Activated CD4-positive, CD25-positive, alpha-beta regulatory T cell treated with anti-CD3 and anti-CD28 coated beads, Interleukin-2, amount 50 U/mL, for 72 hours (primary cell): ENCODE data around the gene MAPK4.
"Not testable (repeated sequence)": the region's sequence is repeated elsewhere in the genome, so short reads cannot be mapped to it uniquely, and the experiment has no call there.

Experiments
- DNase-seq: peaks from one replicate; pipeline ENCODE4 v3.0.0; 2021

MAPK4 gene

DNA sequence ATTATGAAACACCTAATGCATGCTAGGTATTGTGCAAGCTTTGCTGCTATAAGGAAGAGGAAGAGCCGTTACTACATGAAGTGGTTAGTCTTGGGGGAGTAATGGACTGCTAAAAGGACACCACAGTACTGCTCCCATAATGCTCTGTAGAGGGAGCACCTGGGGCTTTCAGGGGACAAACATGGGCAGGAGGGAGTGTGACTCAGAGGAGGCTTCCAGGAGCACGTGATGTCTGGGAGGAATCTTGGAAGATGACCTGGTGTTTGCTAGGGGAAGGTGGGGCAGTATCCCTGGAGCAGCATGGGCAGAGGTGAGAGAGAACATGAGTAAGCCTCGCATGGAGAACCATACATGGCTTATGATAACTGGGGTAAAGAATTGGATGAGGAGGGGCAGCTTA is 18.8 kb downstream of the MAPK4 start:
- DNase-seq, result no peak

- DNase-seq, result no peak
Observed at GRCh38 chr18:50579061-50579774, 19.3 kb downstream of the MAPK4 start.

DNA sequence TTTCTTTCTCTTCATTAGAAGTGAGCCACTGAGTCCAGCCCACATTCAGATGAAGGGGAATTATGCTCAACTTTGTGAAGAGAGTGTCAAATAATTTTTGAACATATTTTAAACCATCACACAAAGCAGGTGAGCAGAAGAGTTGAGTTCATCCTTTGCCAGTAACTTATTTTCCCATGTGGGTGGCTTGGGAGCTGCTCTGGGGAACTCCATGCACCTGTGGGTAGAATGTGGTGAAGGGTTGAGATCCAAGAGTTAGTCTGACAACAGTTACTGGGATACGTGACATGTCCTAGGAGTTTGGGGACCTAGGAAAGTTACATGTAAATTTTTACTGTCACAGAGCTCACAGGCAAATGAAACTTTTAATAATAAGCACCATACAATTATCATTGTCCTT is 21.6 kb downstream of the MAPK4 start:
- no peak for DNase-seq

DNA sequence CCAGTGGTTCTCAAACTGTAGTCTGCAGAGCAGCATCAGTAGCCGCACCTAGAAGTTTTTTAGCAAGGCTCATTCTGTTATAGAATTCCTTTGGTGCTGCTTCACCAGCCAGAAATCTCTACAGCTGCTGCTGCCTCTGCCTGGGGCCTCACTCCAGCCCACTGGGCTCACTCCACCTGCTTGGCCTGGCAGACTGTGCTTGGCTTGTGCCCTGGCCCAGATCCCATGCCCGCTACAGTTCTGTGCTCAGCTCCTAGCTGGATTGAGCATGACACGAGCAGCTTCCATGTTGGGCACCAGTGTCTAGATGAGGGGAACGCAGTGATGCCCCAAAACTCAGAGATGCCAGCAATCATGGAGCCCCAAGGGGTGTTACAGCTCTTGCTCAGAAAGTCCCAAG is 22.6 kb downstream of the MAPK4 start:
- DNase-seq, result no peak

DNA sequence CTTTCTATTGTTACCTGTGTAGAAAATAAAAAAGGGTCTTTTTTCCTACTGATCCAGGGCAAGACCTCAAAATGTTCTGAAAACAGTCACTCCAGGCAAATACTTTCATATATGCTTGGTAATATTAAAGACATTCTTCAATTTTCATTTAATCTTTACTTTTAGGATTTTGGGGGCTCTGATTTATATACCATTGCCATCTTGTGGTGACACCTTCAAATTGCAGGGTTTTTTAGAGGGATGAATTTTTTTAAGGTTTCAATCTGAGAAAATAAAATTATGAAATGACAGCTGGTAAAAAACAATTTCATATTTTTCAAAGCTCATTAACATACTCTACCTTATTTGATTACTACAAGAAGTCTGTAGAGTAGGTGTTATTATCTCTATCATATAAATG is 26.8 kb downstream of the MAPK4 start:
- no peak for DNase-seq

DNA sequence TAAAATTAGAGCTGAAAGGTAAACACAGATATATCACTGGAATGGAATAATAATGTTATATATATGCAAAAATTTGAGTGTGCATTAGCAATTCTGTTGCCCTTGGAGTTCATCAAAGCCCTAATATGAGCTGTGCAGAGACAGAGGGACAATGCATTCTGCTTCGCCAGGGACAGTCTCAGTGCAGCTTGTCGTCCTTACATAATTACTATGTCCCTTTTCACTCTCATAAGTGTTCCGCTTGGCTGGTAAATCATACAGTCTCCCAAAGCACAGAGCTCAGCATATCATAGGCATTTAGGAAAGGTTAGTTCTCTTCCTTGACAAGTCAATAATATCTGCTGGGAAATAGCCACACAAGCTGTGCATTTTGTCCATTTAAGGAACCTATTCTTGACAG is 30.7 kb downstream of the MAPK4 start:
- no peak for DNase-seq

DNA sequence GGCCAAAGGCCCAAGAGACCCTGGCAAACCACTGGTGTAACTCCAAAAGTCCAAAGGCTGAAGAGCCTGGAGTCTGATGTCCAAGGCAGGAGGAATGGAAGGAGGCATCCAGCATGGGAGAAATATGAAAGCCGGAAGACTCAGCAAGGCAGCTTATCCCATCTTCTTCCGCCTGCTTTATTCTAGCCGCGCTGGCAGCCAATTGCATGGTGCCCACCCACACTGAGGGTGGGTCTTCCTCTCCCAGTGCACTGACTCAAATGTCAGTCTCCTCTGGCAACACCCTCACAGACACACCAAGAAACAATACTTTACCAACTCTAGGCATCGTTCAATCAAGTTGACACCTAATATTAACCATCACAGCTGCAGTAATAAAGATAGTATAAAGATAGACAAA is 34.1 kb downstream of the MAPK4 start:
- DNase-seq, result no peak

DNA sequence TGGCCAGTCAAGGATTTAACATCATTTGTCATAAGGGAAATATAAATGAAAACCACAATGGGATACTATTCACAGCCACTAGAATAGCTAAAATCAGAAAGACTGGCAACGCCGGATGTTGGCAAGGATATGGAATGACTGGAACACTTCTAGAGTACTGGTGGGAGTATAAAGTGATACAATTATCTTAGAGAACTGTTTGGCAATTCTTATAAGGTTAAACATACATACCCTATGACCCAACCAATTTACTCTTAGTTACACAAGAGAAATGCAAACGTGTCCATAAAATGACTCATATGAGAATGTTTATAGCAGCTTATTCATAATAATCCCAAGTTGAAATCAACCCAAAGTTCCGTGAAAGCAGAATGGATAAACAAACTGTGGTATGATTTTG is 35.1 kb downstream of the MAPK4 start:
- no peak for DNase-seq

GRCh38 chr18:50602466-50602865 is 42.6 kb downstream of the MAPK4 start:
- DNase-seq, result no peak

DNA sequence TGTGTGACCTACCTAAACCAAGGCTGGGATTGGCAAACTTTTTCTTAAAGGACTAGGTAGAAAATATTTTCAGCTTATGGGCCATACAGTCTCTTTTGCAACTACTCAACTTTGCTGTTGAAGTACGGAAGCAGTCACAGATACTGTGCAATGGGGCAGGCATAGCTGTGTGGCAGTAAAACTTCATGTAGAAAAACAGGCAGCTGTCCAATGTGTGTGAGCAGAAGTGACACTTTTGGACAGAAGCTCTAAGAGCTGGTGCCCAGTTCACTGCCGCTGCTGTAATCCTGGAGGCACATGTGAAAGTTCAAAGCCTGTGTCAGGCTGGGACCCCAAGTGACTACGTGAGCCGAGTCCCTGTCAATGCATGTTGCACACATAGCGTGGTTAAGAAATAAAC is 46.7 kb downstream of the MAPK4 start:
- DNase-seq, result no peak

- DNase-seq, result no peak
Observed at GRCh38 chr18:50607378-50607926, 47.6 kb downstream of the MAPK4 start.

GRCh38 chr18:50609171-50609570 is 49.3 kb downstream of the MAPK4 start:
- DNase-seq, result not testable (repeated sequence)

DNA sequence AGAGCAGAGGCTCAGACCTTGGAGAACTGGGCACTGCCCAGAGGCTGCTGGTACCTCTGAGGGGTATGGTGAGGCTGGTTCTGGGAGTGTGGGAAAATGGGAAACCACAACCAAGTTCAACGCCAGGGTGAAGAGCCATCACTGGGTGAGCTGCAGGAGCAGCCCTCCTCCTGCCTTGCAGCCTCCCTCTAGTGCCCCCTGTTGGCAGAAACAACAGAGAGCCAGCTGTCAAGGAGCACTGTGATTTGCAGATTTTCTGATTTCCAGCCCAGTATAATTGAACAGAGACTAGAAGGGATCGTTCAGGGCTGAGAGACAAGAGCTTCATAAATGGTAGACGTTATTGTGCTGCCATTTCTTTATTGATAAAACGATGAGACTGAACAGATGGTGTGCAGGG is 50.5 kb downstream of the MAPK4 start:
- DNase-seq, result no peak

- no peak for DNase-seq
Observed at GRCh38 chr18:50611529-50611941, 51.6 kb downstream of the MAPK4 start.

- DNase-seq, result no peak
Observed at GRCh38 chr18:50614838-50615237, 55.0 kb downstream of the MAPK4 start.

DNA sequence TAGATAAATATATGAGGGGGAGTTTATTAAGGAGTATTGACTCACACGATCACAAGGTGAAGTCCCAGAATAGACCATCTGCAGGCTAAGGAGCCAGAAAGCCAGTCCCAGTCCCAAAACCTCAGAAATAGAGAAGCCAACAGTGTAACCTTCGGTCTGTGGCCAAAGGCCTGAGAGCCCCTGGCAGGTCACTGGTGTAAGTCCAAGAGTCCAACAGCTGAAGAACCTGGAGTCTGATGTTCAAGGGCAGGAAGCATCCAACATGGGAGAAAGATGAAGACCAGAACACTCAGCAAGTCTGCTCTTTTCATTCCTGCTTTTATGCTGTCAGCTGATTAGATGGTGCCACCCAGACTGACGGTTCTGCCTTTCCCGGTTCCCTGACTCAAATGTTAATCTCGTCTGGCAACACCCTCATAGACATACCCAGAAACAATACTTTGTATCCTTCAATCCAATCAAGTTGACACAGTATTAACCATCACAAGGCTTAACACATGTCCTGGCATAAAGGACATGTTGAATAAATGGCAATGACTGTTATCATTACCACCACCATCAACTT is 56.7 kb downstream of the MAPK4 start:
- DNase-seq, result no peak

DNA sequence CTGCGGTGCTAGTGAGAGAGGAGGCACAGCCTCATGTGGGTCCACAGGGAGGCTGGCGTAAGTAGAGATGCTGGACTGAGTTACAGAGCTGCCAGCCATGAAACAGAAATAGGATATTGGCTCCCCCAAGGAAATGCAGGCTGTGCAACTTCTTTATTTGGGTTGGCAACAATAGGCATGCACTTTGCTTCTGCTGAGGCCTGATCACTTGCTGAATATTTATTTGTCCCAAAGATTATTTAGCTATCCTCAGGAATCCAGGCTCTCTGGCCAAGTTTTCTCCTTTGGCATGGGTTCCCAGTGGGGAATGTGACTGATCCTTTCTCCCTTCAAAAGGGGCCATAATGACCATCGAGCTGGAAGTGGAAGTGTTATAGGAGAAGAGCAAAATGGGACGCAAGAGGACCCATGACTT is 60.0 kb downstream of the MAPK4 start:
- DNase-seq, result no peak

DNA sequence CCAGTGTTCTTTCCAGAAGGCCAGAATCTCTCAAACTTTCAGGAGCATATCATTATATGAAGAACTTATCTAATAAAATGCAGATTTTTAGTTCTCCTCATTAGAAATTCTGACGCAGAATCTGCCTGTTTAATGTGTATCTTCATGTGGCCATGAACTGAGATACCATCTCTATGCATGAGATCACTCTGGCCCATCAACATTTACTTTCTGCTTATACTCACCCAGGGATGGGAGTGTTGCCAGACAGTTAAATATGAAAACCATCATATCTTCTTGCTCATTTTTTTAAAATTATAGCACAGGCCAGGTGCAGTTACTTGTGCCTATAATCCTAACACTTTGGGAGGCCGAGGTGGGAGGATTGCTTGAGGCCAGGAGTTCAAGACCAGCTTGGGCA is 60.4 kb downstream of the MAPK4 start:
- DNase-seq, result no peak

DNA sequence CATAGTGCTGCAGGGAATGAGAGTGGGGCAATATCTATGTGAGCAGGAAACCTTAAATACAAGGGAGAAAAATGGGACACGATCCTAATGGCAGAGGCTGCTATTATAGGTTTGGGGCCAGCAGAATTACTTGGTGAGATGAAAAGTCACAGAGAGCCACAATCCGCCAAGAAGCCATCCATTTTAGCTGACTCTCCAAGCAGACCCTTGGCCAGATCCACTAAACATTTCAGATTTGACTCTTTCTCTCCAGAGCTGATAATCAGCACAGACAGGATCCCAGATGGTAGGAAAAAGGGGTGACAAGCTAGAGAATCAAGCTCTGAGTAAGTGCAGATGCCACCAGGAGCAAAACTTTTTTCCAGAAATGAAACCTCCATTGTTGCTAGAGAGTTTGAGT is 61.5 kb downstream of the MAPK4 start:
- DNase-seq, result no peak

GRCh38 chr18:50622320-50622719 is 62.4 kb downstream of the MAPK4 start:
- no peak for DNase-seq

DNA sequence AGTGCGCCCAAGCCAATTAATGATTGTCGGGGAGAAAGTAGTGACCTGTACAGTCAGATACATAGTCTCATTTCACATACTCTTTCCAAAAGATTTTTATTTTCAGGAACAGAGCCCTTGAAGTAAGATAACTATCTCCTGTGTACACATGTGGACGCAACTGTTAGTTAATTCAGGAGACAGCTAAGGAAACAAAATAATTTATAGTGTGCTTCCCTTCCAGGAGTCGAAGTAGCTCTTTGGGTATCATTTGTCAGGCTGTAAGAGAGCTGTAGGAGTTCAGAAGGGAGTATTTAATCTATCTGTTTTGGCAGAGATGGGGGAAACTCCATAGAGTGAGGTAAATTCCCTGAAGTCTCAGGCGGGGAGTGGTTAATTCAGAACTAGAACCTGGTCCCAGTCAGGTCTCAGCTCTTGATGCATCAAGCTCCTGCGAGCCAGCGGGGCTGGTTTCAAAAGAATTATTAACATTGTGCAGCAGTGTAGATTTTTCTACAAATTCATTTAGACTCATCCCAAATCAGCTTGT is 63.0 kb downstream of the MAPK4 start:
- DNase-seq, result no peak

GRCh38 chr18:50623694-50624352 is 63.9 kb downstream of the MAPK4 start:
- DNase-seq, result no peak

DNA sequence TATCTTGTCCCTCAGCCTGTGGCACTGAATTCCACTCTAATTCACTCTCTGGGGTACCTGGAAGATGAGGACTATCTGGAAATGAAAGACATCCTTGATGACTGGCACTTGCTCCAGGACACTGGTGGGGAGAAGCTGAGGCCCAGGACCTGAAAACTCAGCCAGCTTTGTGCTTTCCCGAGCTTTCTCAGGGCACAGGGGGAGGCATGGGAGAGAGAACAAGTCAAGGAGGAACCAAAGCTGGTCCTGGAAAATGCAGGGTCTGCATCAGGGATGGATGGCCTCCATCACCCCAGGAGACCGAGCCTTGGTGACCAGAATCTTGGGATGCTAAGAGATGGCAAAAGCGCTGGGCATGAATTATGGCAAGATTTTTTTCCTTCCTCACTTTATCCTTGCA is 65.1 kb downstream of the MAPK4 start:
- no peak for DNase-seq

DNA sequence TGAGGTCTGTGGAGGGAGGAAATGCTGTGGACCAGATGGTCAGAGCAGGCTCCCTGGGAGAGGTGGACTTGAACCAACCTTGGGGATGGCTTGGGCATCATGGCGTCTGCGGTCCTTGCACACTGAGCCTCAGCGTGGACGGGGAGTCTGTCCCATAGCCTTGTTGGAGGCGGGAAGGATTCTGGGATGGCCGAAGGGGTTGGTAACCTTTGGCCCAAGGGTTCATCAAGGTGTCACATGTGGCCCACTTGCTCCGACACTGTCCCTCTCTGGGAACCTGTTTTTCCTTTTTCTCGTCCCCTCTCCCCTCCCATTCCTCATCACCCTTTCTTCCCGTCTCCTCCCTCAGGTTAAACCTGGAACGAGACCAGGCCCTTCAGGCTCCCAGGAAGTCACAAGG is 66.4 kb downstream of the MAPK4 start:
- no peak for DNase-seq
